ENCODE data around the gene VSIR. TPM values are rescaled to one million over a fixed set of nuclear protein-coding genes. Genes with fewer than 3 reads are reported as not detected.

Gene VSIR
- total RNA-seq, 1 donor from 2014 or later: 9.1 TPM

GRCh38 chr10:71777213-71777985, 4.1 kb upstream of the VSIR start:
- H3K4me1 Mint-ChIP-seq: peaks cover 8% of the 10 kb centered on the region

GRCh38 chr10:71776481-71776925, 3.2 kb upstream of the VSIR start:
- no peaks in the 10 kb centered on the region for H3K27me3 Mint-ChIP-seq (ENCODE audit: low read depth)
- no peak for DNase-seq (ENCODE audit: low spot score in 2 of 2, unreplicated experiment in 2 of 2)
- no peak overlapping the region for H3K4me3 Mint-ChIP-seq
- no peaks in the 10 kb centered on the region for H3K36me3 Mint-ChIP-seq
- H3K4me1 Mint-ChIP-seq: peaks cover 8% of the 10 kb centered on the region
- H3K27ac Mint-ChIP-seq: no peak overlapping the region
- H3K9me3 Mint-ChIP-seq: peaks cover 3% of the 10 kb centered on the region
- no peak for TF ChIP-seq CTCF (IDR thresholded peaks at IDR 0.05; ENCODE audit: unreplicated experiment)

More at GRCh38 chr10:71777213-71777985, 4.1 kb upstream of the VSIR start:
- Mint-ChIP-seq H3K27ac (no peak overlapping the region), H3K27me3 (ENCODE audit: low read depth) (no peaks in the 10 kb centered on the region), H3K9me3 (peaks cover 3% of the 10 kb centered on the region), H3K4me3 (no peak overlapping the region), H3K36me3 (no peaks in the 10 kb centered on the region)
- DNase-seq (ENCODE audit: low spot score in 2 of 2, unreplicated experiment in 2 of 2): no peak
- TF ChIP-seq CTCF (IDR thresholded peaks at IDR 0.05; ENCODE audit: unreplicated experiment): no peak

GRCh38 chr10:71774916-71775702, 1.8 kb upstream of the VSIR start:
- H3K9me3 Mint-ChIP-seq: peaks cover 3% of the 10 kb centered on the region
- TF ChIP-seq CTCF (IDR thresholded peaks at IDR 0.05; ENCODE audit: unreplicated experiment): no peak
- H3K4me3 Mint-ChIP-seq: no peak overlapping the region
- peaks cover 8% of the 10 kb centered on the region for H3K4me1 Mint-ChIP-seq
- H3K27me3 Mint-ChIP-seq (ENCODE audit: low read depth): no peaks in the 10 kb centered on the region
- H3K36me3 Mint-ChIP-seq: no peaks in the 10 kb centered on the region
- no peak overlapping the region for H3K27ac Mint-ChIP-seq
- no peak for DNase-seq (ENCODE audit: low spot score in 2 of 2, unreplicated experiment in 2 of 2)

- TF ChIP-seq CTCF (IDR thresholded peaks at IDR 0.05; ENCODE audit: unreplicated experiment): no peak
- H3K9me3 Mint-ChIP-seq: peaks cover 3% of the 10 kb centered on the region
- H3K36me3 Mint-ChIP-seq: no peaks in the 10 kb centered on the region
- peak overlapping the region; percentile 70 for H3K4me3 Mint-ChIP-seq
- no peaks in the 10 kb centered on the region for H3K27me3 Mint-ChIP-seq (ENCODE audit: low read depth)
- peaks cover 11% of the 10 kb centered on the region for H3K4me1 Mint-ChIP-seq
- H3K27ac Mint-ChIP-seq: no peak overlapping the region
- no peak for DNase-seq (ENCODE audit: low spot score in 2 of 2, unreplicated experiment in 2 of 2)
Measured at GRCh38 chr10:71772832-71773220, 494 bp downstream of the VSIR start.

GRCh38 chr10:71771821-71772617, 1.3 kb downstream of the VSIR start:
- TF ChIP-seq CTCF (IDR thresholded peaks at IDR 0.05; ENCODE audit: unreplicated experiment): no peak
- H3K27me3 Mint-ChIP-seq (ENCODE audit: low read depth): no peaks in the 10 kb centered on the region
- no peaks in the 10 kb centered on the region for H3K36me3 Mint-ChIP-seq
- H3K27ac Mint-ChIP-seq: no peak overlapping the region
- H3K4me3 Mint-ChIP-seq: peak overlapping the region; percentile 70
- H3K4me1 Mint-ChIP-seq: peaks cover 16% of the 10 kb centered on the region
- H3K9me3 Mint-ChIP-seq: no peaks in the 10 kb centered on the region
- DNase-seq (ENCODE audit: low spot score in 2 of 2, unreplicated experiment in 2 of 2): no peak

Data from mesothelial cell of epicardium (in vitro differentiated cells).